Stimulated activated CD4-positive, alpha-beta T cell treated with anti-CD3 and anti-CD28 coated beads, Interleukin-1b, Interleukin-23, amount 100 ng/mL, for 1 hour (primary cell): ENCODE data around the gene KIF17.
"Not testable (repeated sequence)": the region's sequence is repeated elsewhere in the genome, so short reads cannot be mapped to it uniquely, and the experiment has no call there.

ENCODE experiments used
- DNase-seq, 2 donors: peaks; one replicate each; pipeline ENCODE4 v3.0.0-alpha.2; 2020; ENCODE audit warnings: low read depth in 2 of 2

The KIF17 gene

GRCh38 chr1:20727746-20728316, 10.0 kb upstream of the KIF17 start:
- no peak for DNase-seq

- no peak for DNase-seq
Measured at GRCh38 chr1:20726932-20727745, 9.3 kb upstream of the KIF17 start.

GRCh38 chr1:20726118-20726911, 8.5 kb upstream of the KIF17 start:
- no peak for DNase-seq

GRCh38 chr1:20725189-20726117, 7.6 kb upstream of the KIF17 start:
- DNase-seq = no peak

GRCh38 chr1:20724364-20725188, 6.8 kb upstream of the KIF17 start:
- no peak for DNase-seq

GRCh38 chr1:20723537-20724363, 5.9 kb upstream of the KIF17 start:
- DNase-seq = no peak

- no peak for DNase-seq
Measured at GRCh38 chr1:20723159-20723536, 5.3 kb upstream of the KIF17 start.

- no peak for DNase-seq
Measured at GRCh38 chr1:20721117-20722061, 3.6 kb upstream of the KIF17 start.

- DNase-seq = no peak
Measured at GRCh38 chr1:20720631-20721091, 2.9 kb upstream of the KIF17 start.

GRCh38 chr1:20719871-20720620, 2.2 kb upstream of the KIF17 start:
- no peak for DNase-seq

GRCh38 chr1:20719261-20719660, 1.5 kb upstream of the KIF17 start:
- DNase-seq = no peak

- not testable (repeated sequence) for DNase-seq
Measured at GRCh38 chr1:20718343-20718882, 606 bp upstream of the KIF17 start.

GRCh38 chr1:20716232-20716631, 1.6 kb downstream of the KIF17 start:
- no peak for DNase-seq

- no peak for DNase-seq
Measured at GRCh38 chr1:20715406-20715805, 2.4 kb downstream of the KIF17 start.

GRCh38 chr1:20713440-20713839, 4.4 kb downstream of the KIF17 start:
- DNase-seq = no peak

- DNase-seq = no peak
Measured at GRCh38 chr1:20712215-20712577, 5.6 kb downstream of the KIF17 start.
